NT2/D1 (cell line): Measurements from ENCODE around the gene GOLGA1.

Experiments
- SUZ12 ChIP-seq: IDR thresholded peaks from 2 replicates; pipeline ENCODE4 v1.6.1; 2011; ENCODE audit not compliant: insufficient read length, insufficient read depth; ENCODE audit errors: extremely low read depth
- YY1 ChIP-seq: IDR thresholded peaks from 2 replicates; pipeline ENCODE4 v1.6.1; 2011; ENCODE audit not compliant: insufficient read length, insufficient read depth
- ZNF274 ChIP-seq: IDR thresholded peaks from 2 replicates; pipeline ENCODE4 v1.6.1; 2011; ENCODE audit warnings: mild to moderate bottlenecking, low read depth, low read length

DNA sequence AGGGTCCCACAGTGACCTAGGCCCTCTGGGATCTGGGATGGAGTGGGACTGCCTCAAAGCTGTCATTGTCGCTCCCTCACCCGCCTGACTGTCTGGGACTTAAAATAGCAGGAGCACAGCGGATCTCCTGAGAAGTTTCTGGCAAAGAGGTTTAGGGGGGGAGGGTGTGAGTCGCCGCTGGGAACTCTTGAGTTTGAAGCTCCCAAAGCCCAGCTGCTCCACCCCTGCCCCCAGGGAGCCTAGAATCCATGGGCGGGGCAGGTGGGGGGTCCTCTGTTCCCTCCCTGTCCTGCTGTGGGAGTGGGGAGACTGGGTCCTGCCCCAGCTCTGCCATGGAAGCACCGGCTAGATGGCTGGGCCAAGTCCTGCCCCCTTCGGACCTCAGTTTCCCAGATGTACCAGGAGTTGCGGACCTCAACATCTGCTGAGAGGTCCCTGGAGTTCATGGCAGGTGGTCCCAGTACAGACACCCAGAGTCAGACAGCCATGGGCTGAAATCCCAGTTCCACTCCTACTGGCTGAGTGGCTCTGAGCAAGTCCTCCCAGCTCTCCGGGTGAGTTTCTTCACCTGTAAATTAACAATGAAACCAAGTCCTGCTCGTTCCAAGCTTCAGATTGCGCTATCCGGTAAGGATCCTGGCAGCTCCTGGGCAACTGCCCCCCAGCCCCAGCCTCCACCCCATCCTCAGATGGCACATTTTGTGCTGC, 88.6 kb downstream of the GOLGA1 start:
- no peak for TF ChIP-seq ZNF274
- TF ChIP-seq YY1 = no peak
- no peak for TF ChIP-seq SUZ12
